Lung (tissue), 16 donors: ENCODE results near the gene SSH2. TPM values are rescaled to one million over a fixed set of nuclear protein-coding genes. Genes with fewer than 3 reads are reported as not detected.
A peak's percentile ranks its signal among the peaks of the same experiment; 100 is the strongest.

Experiments used
- ATAC-seq: fragments of 200-7000 bp; cut with Tn5 transposase; one replicate; pipeline ENCODE4 v1.9.1; 2020; ENCODE audit warnings: moderate number of reproducible peaks; ENCODE audit not compliant: insufficient read depth, low FRiP score
- DNase-seq, 3 donors: peaks; one replicate each; pipeline ENCODE4 v3.0.0-alpha.2; 2013 to 2017
- H3K27ac ChIP-seq, 2 donors: one replicate each; pipeline ENCODE4 v1.5.1; 2013; ENCODE audit warnings: mild to moderate bottlenecking in 2 of 2, moderate library complexity in 2 of 2, control low read depth in 1 of 2, inconsistent platforms in 1 of 2, low read depth in 1 of 2, low read length in 1 of 2
- H3K27me3 ChIP-seq, 3 donors: one replicate each; pipeline ENCODE4 v1.5.1; 2013; ENCODE audit warnings: low read length in 2 of 3; ENCODE audit not compliant: control insufficient read depth in 3 of 3, insufficient read depth in 3 of 3
- H3K36me3 ChIP-seq, 4 donors: one replicate each; pipeline ENCODE4 v1.5.1; 2013; ENCODE audit warnings: low read length in 4 of 4, mild to moderate bottlenecking in 1 of 4, moderate library complexity in 1 of 4; ENCODE audit not compliant: control insufficient read depth in 4 of 4, insufficient read depth in 4 of 4
- H3K4me1 ChIP-seq, 5 donors: one replicate each; pipeline ENCODE4 v1.5.1; 2013; ENCODE audit warnings: low read length in 5 of 5, mild to moderate bottlenecking in 2 of 5, moderate library complexity in 1 of 5; ENCODE audit not compliant: control insufficient read depth in 5 of 5, insufficient read depth in 5 of 5
- H3K4me3 ChIP-seq: one replicate; pipeline ENCODE4 v1.5.1; 2013; ENCODE audit warnings: mild to moderate bottlenecking, control low read depth, moderate library complexity
- H3K9ac ChIP-seq, 2 donors: one replicate each; pipeline ENCODE4 v1.5.1; 2013; ENCODE audit warnings: low read length in 2 of 2, control low read depth in 1 of 2; ENCODE audit not compliant: insufficient read depth in 1 of 2
- H3K9me3 ChIP-seq, 4 donors: one replicate each; pipeline ENCODE4 v1.5.1; 2013; ENCODE audit warnings: low read length in 3 of 4, mild to moderate bottlenecking in 1 of 4, moderate library complexity in 1 of 4; ENCODE audit not compliant: control insufficient read depth in 4 of 4, insufficient read depth in 3 of 4
- CTCF ChIP-seq: IDR thresholded peaks from 2 replicates; pipeline ENCODE4 v1.5.1; 2012; ENCODE audit warnings: mild to moderate bottlenecking; ENCODE audit errors: control extremely low read depth, extremely low read depth
- WGBS, 2 donors: extraction: QIAGEN DNeasy Blood & Tissue Kit; methylation state at CpG; one replicate each; pipeline ENCODE4 v1.1.7; 2013; 5-methylcytosine and 5-hydroxymethylcytosine counted together
- long read RNA-seq, 5 donors: transcript quantifications; one replicate each; lab custom pipeline, GENCODE V29; 2026
- polyA plus RNA-seq, 2 donors: library from polyadenylated mRNA; stranded (reverse); fragments of 200-250 nt; gene quantifications; one replicate each; pipeline ENCODE4 v1.2.1, GENCODE V29; 2013
- total RNA-seq, 2 donors: library from RNA; depleted of rRNA in 1 of 2; stranded (reverse); fragments of >200 nt in 1 of 2; gene quantifications; one replicate each; pipeline ENCODE4 v1.2.1, GENCODE V29; 2014 to 2021
- donor health status: control.
- donor health status: control.
- donor health status: Bipolar disorder and iron deficiency.
- donor health status: healthy.
- donor health status: DM: yes; HTN: yes; CAD: no.

Gene SSH2
- total RNA-seq (10 to 100 TPM; 44.5 to 69.4 TPM), polyA plus RNA-seq (10 to 100 TPM; 23.4 to 37.6 TPM)
- long read RNA-seq, donor 1, partial matches to known transcripts = 0 of 4 reads
- long read RNA-seq, donor 1, other reads (novel, unspliced or antisense) = 0 of 4 reads
- long read RNA-seq, donor 2, partial matches to known transcripts = 0 of 1 reads
- long read RNA-seq, donor 2, other reads (novel, unspliced or antisense) = 0 of 1 reads
- long read RNA-seq, donor 3, partial matches to known transcripts = 0 of 3 reads
- long read RNA-seq, donor 3, other reads (novel, unspliced or antisense) = 0 of 3 reads
- long read RNA-seq, donor 4, partial matches to known transcripts = 0 of 1 reads
- long read RNA-seq, donor 4, other reads (novel, unspliced or antisense) = 0 of 1 reads
- long read RNA-seq, donor 5, partial matches to known transcripts = 0 of 4 reads
- long read RNA-seq, donor 5, other reads (novel, unspliced or antisense) = 0 of 4 reads

GRCh38 chr17:29929533-29930408 is at the start of gene SSH2:
Gene SSH2, minus strand, starts transcription at chr17:29930228. Its CDS starts 228 bp downstream, at chr17:29930000.
- peaks cover 0 to 3% (median 0%) of the 10 kb centered on the region in 4 donors for H3K36me3 ChIP-seq
- H3K27me3 ChIP-seq = no peaks in the 10 kb centered on the region
- TF ChIP-seq CTCF = no peak
- peak within 1 kb of the TSS; percentile 63 to 73 for H3K9ac ChIP-seq
- no peaks in the 10 kb centered on the region for H3K9me3 ChIP-seq
- H3K4me1 ChIP-seq = peaks cover 0 to 37% (median 9%) of the 10 kb centered on the region in 5 donors
- peak within 1 kb of the TSS; percentile 78 for H3K4me3 ChIP-seq
- WGBS, 2 donors = 1% methylated on average over 61 to 71 of the region's 71 CpGs
- peak; percentile 87 to 88 (median 87) for DNase-seq
- peak; percentile 90 for ATAC-seq
- H3K27ac ChIP-seq = peak within 1 kb of the TSS; percentile 94 to 95

GRCh38 chr17:29977836-29978235 is 47.8 kb upstream of the SSH2 start:
- Histone ChIP-seq H3K9ac (no peak overlapping the region), H3K9me3 (no peaks in the 10 kb centered on the region), H3K4me1 (no peaks in the 10 kb centered on the region), H3K4me3 (no peak overlapping the region), H3K27me3 (no peaks in the 10 kb centered on the region), H3K36me3 (no peaks in the 10 kb centered on the region), H3K27ac (no peak overlapping the region)
- DNase-seq (peak in 1 of 3 donors; percentile 3), ATAC-seq (no peak)
- no peak for TF ChIP-seq CTCF
- WGBS, 2 donors = 64 to 69% methylated on average over 1 of the region's 1 CpG

GRCh38 chr17:29973005-29973404 is 43.0 kb upstream of the SSH2 start:
- DNase-seq (no peak), ATAC-seq (no peak)
- Histone ChIP-seq H3K9me3 (no peaks in the 10 kb centered on the region), H3K36me3 (no peaks in the 10 kb centered on the region), H3K27me3 (no peaks in the 10 kb centered on the region), H3K4me3 (no peak overlapping the region), H3K4me1 (no peaks in the 10 kb centered on the region), H3K27ac (no peak overlapping the region), H3K9ac (no peak overlapping the region)
- TF ChIP-seq CTCF = no peak
- 94 to 98% methylated on average over 3 of the region's 3 CpGs for WGBS, 2 donors
